ENCODE measurements around the gene VPS13A.

VPS13A gene

GRCh38 chr9:77177143-77177893 is at the start of gene VPS13A:
Gene VPS13A, plus strand, starts transcription at chr9:77177534. Its CDS starts 171 bp downstream, at chr9:77177705.
- DNase-seq, result peak; percentile 96

DNA sequence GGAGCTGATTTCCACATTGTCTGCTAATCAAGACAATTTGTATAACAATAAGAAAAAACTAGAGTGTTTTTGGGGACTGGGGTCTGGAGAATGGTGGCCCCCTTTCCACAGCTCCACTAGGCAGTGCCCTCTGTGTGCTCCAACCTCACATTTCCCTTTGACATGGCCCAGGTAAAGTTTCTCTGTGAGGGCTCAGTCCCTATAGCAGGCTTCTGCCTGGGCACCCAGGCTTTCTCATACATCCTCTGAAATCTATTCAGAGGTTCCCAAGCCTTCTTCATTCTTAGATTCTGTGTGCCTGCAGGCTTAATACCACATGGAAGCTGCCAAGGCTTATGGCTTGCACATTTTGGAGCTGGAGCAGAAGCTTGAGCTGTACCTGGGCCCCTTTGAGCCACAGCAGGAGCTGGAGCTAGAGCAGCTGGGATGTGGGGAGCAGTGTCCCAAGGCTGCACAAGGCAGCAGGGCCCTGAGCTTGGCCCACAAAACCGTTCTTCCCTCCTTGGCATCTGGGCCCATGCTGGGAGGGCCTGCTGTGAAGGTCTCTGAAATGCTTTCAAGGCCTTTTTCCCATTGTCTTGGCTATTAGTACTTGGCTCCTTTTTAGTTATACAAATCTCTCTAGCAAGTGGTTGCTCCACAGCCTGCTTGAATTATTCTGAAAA is 49.1 kb upstream of the VPS13A start:
- no peak for DNase-seq

GRCh38 chr9:77131399-77131798 is 45.9 kb upstream of the VPS13A start:
- peak; percentile 52 for DNase-seq

GRCh38 chr9:77133011-77133410 is 44.3 kb upstream of the VPS13A start:
- no peak for DNase-seq

- DNase-seq, result no peak
These were observed 35.0 kb upstream of the VPS13A start for GRCh38 chr9:77142366-77142765.

DNA sequence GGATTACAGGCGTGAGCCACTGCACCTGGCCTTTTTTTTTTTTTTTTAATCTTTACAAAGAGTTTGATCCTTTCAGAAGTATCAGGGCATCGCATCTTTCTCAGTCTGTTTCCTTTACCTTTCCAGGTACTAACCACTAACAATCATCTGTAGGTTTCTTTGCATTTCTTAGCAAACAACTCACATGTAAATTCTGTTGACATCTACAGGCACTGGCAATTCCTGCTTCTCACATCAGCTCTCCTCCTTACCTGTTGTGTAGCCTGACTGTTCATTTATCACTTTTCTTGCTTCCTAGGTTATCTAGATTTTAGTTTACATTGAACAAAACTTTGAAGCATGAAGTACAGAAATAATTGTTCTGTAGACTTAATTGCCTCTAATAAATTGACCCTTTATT is 27.5 kb upstream of the VPS13A start:
- no peak for DNase-seq

DNA sequence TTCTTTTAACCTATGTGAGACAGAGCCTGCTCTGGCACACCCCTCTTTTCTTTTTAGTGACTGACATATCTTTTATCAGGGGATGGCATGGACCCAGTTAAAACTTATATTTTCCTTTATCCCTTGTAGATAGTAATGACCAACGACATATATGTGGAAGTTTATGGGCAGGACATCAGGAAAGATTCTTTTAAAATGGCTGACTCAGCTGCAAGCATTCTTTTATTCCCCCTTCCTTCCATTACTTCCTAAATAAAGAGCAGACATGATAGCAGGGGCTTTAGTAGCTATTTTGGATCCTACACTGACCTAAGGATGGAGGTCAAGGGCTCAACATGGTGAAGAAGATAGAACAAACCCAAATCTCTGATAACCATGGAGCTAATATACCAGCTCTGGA is 25.0 kb upstream of the VPS13A start:
- no peak for DNase-seq

DNA sequence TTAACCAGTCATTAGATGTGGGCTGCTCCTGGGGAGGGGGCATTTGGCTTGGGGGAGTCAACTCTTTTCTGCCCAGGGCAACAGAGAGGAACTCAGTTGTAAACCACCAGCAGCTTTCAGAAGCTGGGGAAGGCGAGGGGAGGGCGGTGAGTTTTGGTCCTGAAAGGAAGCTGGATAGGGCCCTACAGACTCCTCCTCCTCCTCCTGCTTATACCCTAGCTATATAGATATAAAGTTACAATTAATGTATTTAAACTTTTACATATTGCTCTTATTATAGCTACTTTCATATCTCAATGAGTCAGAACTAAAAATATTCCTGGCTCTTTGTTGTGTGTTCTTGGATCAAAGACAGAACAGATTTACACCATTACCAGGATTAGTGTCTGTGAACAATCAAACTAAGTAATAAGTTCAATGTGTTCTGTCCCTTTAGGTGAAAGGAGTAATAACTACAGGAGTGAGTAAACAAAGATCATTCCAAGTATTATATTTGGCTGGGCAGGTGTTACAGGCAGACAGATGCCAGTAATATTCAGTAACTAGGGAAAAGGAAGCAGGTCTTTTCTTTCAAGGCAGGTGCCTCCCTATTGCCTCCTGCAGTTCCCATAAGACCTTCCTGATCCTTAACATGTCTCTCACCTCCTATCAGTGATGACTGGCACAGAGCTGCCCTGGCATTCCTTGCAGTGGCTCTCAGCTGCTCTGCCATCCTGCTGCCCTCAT is 20.5 kb upstream of the VPS13A start:
- no peak for DNase-seq

DNA sequence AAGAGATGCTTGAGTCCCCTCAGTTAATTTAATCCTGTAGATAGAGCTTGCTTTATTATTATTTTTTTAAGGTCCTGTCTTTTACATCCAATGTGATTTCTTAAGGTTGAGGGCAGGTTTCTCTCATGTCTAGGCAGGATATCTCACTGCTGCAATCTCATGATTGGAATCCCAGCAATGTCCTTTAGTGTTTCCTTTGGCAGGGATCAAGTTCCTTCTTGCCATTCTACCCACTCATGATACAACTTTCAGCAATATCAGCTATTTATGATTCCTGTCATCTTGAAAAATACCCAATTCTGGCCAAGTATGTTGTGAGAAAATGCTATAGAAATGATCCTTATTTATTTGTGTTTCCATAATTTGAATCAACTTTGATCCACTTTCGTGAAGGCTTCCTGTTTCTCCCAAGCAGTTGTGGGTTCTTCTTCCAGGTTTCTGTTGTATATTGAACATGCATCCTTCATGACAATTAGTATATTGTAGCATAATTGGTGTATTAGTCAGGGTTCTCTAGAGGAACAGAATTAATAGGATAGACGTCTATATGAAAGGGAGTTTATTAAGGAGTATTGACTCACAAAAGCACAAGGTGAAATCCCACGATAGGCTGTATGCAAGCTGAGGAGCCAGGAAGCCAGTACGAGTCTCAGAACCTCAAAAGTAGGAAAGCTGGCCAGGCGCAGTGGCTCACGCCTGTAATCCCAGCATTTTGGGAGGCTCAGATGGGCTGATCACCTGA is 18.4 kb upstream of the VPS13A start:
- no peak for DNase-seq

DNA sequence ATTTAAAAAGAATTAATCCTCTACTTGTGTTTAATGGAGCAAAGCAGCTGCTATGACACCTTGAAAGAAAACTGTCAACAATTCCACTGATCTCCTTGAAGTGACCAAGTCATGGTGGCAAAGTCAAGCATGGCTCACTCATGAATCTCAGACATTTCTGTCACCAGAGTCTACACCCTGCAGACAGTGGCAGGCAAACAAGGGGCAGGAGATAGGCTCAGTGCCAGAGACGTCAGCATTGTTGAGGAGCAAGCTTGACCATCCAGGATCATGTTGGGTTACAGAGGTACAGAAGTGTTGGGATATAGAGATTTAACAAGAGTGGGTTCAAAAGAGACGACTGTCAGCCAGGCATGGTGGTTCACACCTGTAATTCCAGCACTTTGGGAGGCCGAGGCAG is 16.1 kb upstream of the VPS13A start:
- no peak for DNase-seq

DNA sequence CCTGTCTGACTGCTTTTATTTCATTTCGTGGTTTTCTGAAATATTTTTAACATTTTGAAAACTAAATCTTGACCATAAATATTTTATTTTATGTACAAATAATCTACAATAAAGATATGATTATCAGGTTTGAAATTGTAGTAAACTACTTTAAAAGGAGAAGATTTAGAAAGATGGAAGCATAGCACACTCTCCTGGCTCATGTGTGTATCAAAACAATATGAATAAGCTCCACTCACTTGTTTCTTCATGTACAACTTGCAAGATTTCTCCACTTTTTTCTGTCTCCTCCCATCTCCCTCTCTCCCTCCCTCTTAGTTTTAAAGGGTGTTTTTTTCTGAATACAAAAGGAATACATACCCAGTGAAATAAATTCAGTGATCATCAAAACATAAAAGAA is 15.4 kb upstream of the VPS13A start:
- DNase-seq, result no peak

GRCh38 chr9:77162366-77162765 is 15.0 kb upstream of the VPS13A start:
- no peak for DNase-seq

GRCh38 chr9:77163884-77164283 is 13.4 kb upstream of the VPS13A start:
- DNase-seq, result no peak

GRCh38 chr9:77166193-77166592 is 11.1 kb upstream of the VPS13A start:
- DNase-seq, result no peak

GRCh38 chr9:77170991-77171699 is 6.2 kb upstream of the VPS13A start:
- no peak for DNase-seq

GRCh38 chr9:77175151-77175550 is 2.2 kb upstream of the VPS13A start:
- no peak for DNase-seq

DNA sequence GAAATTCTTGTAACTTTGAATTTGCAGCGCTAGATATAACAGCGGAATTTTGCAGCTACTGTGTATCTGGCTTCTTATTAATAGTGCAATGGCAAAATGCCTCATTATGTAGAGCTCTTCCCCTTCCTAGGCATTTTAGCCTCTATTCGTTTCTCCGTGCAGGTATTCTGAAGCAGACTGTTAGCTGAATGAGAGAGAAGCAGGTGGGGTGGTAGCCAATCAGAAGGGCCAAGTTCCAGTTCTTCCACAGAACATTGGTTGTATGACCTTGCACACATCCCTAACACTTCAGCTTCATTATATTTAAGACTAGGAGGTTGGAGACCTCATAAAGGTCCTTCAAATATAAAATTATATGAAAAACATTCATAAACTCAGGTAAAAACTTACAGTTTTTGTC is 1.2 kb upstream of the VPS13A start:
- DNase-seq, result no peak

DNA sequence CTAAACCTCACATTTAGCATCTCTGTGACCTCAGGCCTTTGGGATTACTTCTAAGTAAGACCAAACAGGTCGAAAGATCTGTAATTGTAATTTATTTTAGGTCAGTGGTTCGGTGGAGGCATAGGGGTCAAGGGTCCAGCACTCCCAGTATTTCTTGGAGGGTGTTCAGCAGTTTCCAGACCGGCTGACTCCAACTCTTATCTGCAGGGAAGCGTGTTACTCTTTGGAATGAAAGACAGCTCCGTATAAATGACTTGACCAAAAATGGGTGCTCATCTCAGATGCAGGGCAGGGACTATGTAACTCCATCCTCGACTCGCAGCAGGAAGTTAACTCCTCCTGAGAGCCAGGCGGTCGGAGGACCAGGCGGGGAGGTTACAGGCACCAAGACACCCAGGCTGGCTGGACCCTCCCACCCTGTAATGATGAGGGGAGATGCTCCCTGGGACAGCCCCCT is 620 bp upstream of the VPS13A start:
- no peak for DNase-seq

DNA sequence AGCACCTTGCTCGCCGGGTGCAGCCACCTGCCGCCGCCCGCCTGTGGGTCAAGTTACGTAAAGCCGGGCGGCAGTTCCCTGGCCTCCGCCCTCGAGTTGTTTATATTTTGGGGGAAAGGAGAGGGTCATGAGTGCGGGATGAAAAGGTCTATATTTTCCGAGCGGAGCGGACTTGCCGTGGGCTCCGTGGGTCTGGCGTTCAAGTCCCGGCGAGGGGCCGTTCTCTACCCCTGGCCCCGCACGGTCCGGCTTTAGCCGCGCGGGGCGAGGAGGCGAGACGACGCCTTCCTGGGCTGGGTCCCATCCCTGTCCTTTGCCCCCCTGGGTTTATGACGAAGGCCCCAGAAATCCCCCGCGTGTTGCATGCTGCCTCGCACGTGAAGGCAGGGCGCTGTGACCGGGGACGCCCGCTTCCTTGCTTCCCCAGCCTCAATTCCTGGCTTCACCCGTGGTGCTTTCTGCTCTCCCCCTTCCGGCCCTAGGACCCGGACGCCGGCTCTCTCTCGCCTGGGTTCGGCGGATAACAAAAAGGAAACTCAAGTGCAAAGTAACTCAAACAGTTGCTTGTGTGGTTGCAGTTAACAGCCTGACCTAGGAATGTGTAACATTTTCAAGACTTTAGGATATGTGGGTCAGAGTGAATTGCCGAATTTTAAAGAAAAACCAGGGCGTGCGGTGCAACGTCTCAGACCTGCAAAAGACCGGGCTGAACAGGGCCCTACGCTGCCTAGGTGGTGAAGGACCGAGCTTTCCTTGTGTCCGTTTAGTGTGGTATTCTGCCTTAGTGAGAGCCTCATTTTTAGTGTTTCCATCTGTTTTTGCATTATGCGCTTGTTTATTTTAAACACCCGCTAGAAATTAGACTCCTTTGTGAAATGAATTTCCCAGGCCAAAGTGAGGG is 810 bp downstream of the VPS13A start:
- peak; percentile 82 for DNase-seq

DNA sequence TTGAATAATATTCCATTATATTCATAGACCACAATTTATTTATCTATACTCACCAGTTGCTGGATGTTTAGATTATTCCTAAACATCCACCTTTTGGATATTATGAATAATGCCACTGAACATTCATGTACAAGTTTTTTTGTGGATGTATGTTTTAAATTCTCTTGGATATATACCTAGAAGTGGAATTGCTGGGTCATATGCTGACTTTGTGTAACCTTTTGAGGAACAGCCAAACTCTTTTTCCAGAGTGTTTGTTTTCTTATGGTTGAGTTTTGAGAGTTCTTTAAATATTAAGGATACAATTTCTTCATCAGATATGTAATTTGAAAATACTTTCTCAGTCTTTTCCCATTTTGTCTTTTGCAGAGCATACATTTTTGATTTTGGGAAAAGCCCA is 2.7 kb downstream of the VPS13A start:
- no peak for DNase-seq

GRCh38 chr9:77183581-77183980 is 6.2 kb downstream of the VPS13A start:
- DNase-seq, result no peak

All from eye (tissue), 1 donor.